ENCODE results near the gene PRDM2.

DNA sequence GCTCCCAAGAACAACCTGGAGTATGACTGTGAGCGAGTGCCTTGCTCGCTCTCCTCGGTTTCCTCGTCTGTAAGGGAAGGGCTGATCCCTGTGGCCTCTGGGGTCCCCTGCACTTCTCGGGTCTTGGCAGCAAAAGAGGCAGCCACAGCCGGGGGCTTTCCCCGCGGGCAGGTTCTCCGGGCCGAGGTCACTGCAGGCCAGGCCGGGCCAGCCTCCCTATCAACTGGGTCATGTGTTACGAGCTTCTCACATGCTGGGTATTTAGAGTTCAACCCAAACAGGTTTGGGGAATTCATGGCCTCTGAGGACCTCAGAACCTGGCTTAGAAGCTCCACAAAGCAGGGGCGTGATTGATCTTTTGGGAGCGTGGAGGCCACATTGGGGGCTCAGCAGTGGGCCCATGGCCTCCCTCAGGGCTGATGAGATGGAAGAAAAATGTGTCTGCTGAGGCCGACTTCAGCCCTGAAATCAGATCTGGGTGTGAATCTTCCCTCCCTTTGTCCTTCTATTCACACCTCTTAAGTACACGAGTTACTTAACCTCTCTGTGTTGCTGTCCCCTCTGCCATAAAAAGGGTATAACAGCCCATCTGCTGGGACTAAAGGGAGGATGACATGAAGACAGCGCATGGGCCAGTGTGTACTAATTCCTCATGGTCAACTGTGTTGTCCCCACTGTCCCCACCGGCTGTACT lies 103.7 kb downstream of the PRDM2 start:
- TF ChIP-seq, protein P1, sequence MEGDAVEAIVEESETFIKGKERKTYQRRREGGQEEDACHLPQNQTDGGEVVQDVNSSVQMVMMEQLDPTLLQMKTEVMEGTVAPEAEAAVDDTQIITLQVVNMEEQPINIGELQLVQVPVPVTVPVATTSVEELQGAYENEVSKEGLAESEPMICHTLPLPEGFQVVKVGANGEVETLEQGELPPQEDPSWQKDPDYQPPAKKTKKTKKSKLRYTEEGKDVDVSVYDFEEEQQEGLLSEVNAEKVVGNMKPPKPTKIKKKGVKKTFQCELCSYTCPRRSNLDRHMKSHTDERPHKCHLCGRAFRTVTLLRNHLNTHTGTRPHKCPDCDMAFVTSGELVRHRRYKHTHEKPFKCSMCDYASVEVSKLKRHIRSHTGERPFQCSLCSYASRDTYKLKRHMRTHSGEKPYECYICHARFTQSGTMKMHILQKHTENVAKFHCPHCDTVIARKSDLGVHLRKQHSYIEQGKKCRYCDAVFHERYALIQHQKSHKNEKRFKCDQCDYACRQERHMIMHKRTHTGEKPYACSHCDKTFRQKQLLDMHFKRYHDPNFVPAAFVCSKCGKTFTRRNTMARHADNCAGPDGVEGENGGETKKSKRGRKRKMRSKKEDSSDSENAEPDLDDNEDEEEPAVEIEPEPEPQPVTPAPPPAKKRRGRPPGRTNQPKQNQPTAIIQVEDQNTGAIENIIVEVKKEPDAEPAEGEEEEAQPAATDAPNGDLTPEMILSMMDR (conservative IDR thresholded peaks at IDR 0.05; ENCODE audit: low read depth, low read length), result no peak
- TF ChIP-seq EZH2 (IDR thresholded peaks at IDR 0.05; ENCODE audit: borderline replicate concordance, low read depth, low read length, poor library complexity, severe bottlenecking), result no peak
